GM10266 (cell line): ENCODE data around the gene TMEM120B.
"Not testable (repeated sequence)": the region's sequence is repeated elsewhere in the genome, so short reads cannot be mapped to it uniquely, and the experiment has no call there.

Experiments
- DNase-seq: peaks from one replicate; pipeline ENCODE4 v3.0.0; 2012; ENCODE audit errors: extremely low spot score
- CTCF ChIP-seq: IDR thresholded peaks from 2 replicates; pipeline ENCODE4 v1.5.1; 2012; ENCODE audit warnings: mild to moderate bottlenecking, low read depth; ENCODE audit not compliant: control insufficient read depth, insufficient read depth; ENCODE audit errors: missing control alignments

TMEM120B gene

DNA sequence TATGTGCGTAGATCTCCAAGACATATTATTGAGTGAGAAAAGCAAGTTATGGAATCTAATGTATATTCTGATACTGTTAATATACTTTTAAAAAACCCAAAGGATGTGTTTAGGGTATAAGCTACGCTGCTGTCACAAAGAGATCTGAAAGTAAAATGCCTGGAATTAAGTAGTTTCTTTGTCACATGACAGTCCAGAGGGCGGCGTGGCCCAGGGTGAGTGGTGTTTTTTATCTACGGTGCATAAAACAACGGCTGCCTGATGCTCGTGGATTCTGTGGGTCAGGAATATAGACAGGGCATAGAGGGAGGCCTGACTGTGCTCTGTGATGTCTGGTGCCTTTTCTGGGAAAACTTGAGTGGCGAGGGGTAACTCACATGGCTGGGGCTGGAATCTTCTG is 21.3 kb downstream of the TMEM120B start:
- TF ChIP-seq CTCF: no peak
- DNase-seq: no peak

DNA sequence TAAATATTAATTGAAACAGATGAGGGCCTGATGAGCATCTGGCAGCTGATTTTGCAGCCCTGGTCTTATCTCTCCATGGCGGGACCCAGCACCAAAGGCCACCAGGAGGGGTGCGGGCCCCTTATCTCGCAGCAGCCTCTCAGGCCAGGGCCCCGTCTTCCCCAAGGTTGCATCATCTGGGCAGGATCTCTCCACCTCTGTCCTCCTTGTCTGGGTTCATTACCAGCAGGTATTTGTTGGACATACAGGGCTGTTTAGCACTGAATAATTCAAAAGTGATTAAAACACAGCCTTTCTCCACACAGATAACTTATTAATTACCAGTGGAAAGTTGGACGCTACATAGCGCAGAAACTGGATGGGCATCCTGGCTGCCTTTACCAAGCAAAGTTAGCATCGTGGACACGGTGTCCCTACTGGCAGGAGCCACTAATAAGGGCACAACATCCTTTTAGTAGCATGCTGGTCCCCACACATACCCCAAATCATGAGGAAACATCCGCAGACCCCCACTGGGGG is 25.8 kb downstream of the TMEM120B start:
- no peak for TF ChIP-seq CTCF
- DNase-seq: no peak

GRCh38 chr12:121740847-121741246 is 28.3 kb downstream of the TMEM120B start:
- no peak for DNase-seq
- no peak for TF ChIP-seq CTCF

DNA sequence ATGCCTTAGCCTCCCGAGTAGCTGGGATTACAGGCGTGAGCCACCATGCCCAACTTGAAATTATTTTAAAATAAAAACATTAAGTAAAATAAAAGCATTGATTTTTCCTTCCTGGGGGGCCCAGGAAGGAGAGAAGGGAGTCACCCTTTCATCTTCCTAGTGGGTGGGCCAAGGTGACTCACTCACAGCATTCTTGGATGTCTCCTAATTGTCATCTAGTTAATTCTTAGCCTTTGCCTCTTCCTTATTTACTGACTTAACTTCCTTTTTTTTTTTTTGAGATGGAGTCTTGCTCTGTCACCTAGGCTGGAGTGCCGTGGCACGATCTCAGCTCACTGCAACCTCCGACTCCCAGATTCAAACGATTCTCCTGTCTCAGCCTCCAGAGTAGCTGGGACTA is 29.2 kb downstream of the TMEM120B start:
- TF ChIP-seq CTCF: no peak
- DNase-seq: no peak

- DNase-seq: not testable (repeated sequence)
Observed at GRCh38 chr12:121745545-121745944, 33.0 kb downstream of the TMEM120B start.

GRCh38 chr12:121748218-121748570 is 35.6 kb downstream of the TMEM120B start:
- TF ChIP-seq CTCF: no peak
- no peak for DNase-seq

GRCh38 chr12:121748571-121749265 is 36.2 kb downstream of the TMEM120B start:
- DNase-seq: no peak
- TF ChIP-seq CTCF: no peak

DNA sequence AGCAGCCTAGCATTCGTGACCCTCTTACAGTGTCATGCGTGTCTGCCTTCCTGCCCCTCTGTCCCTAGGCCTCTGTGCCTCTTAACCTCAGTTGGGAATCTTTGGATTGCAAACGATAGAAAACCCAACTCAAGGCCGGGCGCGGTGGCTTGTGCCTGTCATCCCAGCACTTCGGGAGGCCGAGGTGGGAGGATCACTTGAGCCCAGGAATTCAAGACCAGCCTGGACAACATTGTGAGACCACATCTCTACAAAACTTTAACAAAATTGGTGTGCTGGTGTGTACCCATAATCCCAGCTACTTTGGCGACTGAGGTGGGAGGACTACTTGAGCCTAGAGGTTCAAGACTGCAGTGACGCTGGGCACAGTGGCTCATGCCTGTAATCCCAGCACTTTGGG is 36.7 kb downstream of the TMEM120B start:
- no peak for TF ChIP-seq CTCF

More for the DNA sequence above, 36.7 kb downstream of the TMEM120B start:
- DNase-seq: no peak
